Loucy (cell line): ENCODE measurements around the gene CHSY3.

ENCODE experiments used
- H2AFZ ChIP-seq: fragments of 200-600 bp; sonication (generic); 2 replicates; pipeline ENCODE4 v1.6.0; 2016; ENCODE audit warnings: antibody characterized with exemption, mild to moderate bottlenecking, low read length, moderate library complexity
- H3F3A ChIP-seq: fragments of 200-600 bp; 2 replicates; pipeline ENCODE4 v1.6.0; 2016; ENCODE audit warnings: antibody characterized with exemption, low read depth, mild to moderate bottlenecking
- H3K27me3 ChIP-seq: fragments of 200-600 bp; sonication (generic); 2 replicates; pipeline ENCODE4 v1.6.1; 2014; ENCODE audit warnings: low read length, mild to moderate bottlenecking; ENCODE audit not compliant: insufficient read depth, poor library complexity, severe bottlenecking
- H3K36me3 ChIP-seq: fragments of 200-600 bp; sonication (generic); 2 replicates; pipeline ENCODE4 v1.6.1; 2016; ENCODE audit warnings: low read length; ENCODE audit not compliant: insufficient read depth
- H3K4me1 ChIP-seq: fragments of 200-600 bp; sonication (generic); 2 replicates; pipeline ENCODE4 v1.5.1; 2014; ENCODE audit warnings: low read length, mild to moderate bottlenecking; ENCODE audit not compliant: insufficient read depth, poor library complexity, severe bottlenecking
- H3K4me2 ChIP-seq: fragments of 200-600 bp; sonication (generic); 2 replicates; pipeline ENCODE4 v1.6.0; 2014; ENCODE audit warnings: antibody characterized with exemption, low read length, low read depth, mild to moderate bottlenecking; ENCODE audit not compliant: poor library complexity, severe bottlenecking
- H3K4me3 ChIP-seq: fragments of 200-600 bp; sonication (generic); 2 replicates; pipeline ENCODE4 v1.5.1; 2014; ENCODE audit warnings: low read length, mild to moderate bottlenecking, mixed read lengths; ENCODE audit not compliant: poor library complexity, severe bottlenecking
- H3K79me2 ChIP-seq: fragments of 200-600 bp; sonication (generic); 2 replicates; pipeline ENCODE4 v1.6.1; 2014; ENCODE audit warnings: low read length; ENCODE audit not compliant: insufficient read depth
- H3K9ac ChIP-seq: fragments of 200-600 bp; sonication (generic); 2 replicates; pipeline ENCODE4 v1.6.0; 2014; ENCODE audit warnings: mild to moderate bottlenecking, low read depth, low read length, moderate library complexity; ENCODE audit not compliant: poor library complexity, severe bottlenecking
- H3K9me2 ChIP-seq: fragments of 200-600 bp; sonication (generic); replicated peaks from 2 replicates; pipeline ENCODE4 v1.6.1; 2016; ENCODE audit warnings: low read depth, low read length, mixed read lengths
- H3K9me3 ChIP-seq: fragments of 200-600 bp; sonication (generic); 2 replicates; pipeline ENCODE4 v1.6.1; 2014; ENCODE audit warnings: mild to moderate bottlenecking, antibody characterized with exemption, low read length, low read depth; ENCODE audit not compliant: insufficient read depth
- H4K20me1 ChIP-seq: fragments of 200-600 bp; sonication (generic); 2 replicates; pipeline ENCODE4 v1.6.0; 2014; ENCODE audit warnings: antibody characterized with exemption, low read length, mild to moderate bottlenecking; ENCODE audit not compliant: insufficient read depth, poor library complexity, severe bottlenecking
- EZH2phosphoT487 ChIP-seq: fragments of 200-600 bp; IDR thresholded peaks from 2 replicates; pipeline ENCODE4 v1.6.1; 2018; ENCODE audit warnings: antibody characterized with exemption, mild to moderate bottlenecking, moderate library complexity, borderline replicate concordance
- TF ChIP-seq, protein P1 (sequence below): fragments of 200-600 bp; sonication (generic); conservative IDR thresholded peaks from 2 replicates; pipeline ENCODE4 v1.5.1; 2014; ENCODE audit warnings: mild to moderate bottlenecking, antibody characterized with exemption, low read length

The CHSY3 gene

DNA sequence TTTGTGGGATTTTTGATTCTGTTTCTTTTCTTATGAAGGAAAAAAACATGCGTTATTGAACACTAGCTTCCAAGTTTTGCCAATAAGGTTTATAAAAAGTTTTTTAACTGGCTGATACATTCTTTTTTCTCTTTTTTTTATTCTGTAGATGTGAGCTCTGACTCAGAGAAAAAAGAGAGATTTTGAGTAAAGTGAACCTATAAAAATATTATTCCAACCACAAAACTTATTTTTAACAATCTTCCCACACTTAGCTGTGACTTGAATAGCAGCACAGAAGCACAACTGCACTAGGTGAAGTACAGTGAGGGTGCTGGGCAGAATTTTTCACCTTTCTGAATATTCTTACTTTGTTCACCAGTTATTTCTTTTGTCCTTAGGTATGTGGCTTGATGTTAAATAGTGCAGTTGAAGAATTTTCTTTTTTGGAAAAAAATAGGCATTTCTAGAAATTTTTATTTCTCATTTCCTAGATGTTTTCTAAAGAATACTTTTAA, 41.6 kb downstream of the CHSY3 start:
- H3K4me3 ChIP-seq: no peak overlapping the region
- no peaks in the 10 kb centered on the region for H3K9me3 ChIP-seq
- TF ChIP-seq EZH2phosphoT487: no peak
- TF ChIP-seq, protein P1, sequence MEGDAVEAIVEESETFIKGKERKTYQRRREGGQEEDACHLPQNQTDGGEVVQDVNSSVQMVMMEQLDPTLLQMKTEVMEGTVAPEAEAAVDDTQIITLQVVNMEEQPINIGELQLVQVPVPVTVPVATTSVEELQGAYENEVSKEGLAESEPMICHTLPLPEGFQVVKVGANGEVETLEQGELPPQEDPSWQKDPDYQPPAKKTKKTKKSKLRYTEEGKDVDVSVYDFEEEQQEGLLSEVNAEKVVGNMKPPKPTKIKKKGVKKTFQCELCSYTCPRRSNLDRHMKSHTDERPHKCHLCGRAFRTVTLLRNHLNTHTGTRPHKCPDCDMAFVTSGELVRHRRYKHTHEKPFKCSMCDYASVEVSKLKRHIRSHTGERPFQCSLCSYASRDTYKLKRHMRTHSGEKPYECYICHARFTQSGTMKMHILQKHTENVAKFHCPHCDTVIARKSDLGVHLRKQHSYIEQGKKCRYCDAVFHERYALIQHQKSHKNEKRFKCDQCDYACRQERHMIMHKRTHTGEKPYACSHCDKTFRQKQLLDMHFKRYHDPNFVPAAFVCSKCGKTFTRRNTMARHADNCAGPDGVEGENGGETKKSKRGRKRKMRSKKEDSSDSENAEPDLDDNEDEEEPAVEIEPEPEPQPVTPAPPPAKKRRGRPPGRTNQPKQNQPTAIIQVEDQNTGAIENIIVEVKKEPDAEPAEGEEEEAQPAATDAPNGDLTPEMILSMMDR: no peak
- H3K9ac ChIP-seq: no peak overlapping the region
- H2AFZ ChIP-seq: no peak overlapping the region
- H4K20me1 ChIP-seq: no peaks in the 10 kb centered on the region
- H3F3A ChIP-seq: no peaks in the 10 kb centered on the region
- H3K4me2 ChIP-seq: no peak overlapping the region
- H3K4me1 ChIP-seq: no peaks in the 10 kb centered on the region
- H3K9me2 ChIP-seq: no peaks in the 10 kb centered on the region
- H3K36me3 ChIP-seq: no peaks in the 10 kb centered on the region
- no peaks in the 10 kb centered on the region for H3K79me2 ChIP-seq
- H3K27me3 ChIP-seq: no peaks in the 10 kb centered on the region

DNA sequence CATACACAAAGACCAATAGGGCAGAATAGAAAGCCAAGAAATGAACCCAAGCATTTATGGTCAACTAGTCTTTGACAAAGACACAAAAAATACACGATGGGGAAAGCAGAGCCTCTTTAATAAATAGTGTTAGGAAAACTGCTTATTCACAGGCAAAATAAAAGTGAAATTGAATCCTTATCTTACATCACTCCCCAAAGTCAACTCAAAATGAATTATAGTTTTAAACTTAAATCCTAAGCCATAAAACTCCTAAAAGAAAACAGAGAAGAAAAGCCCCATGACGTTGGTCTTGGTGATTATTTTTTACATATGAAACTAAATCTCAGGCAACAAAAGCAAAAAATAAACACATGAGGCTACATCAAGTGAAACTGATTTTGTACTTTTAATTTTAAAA, 46.8 kb downstream of the CHSY3 start:
- Histone ChIP-seq H3K79me2 (no peaks in the 10 kb centered on the region), H3K4me1 (no peaks in the 10 kb centered on the region), H3K36me3 (no peaks in the 10 kb centered on the region), H3K4me3 (no peak overlapping the region), H3K9ac (no peak overlapping the region), H3F3A (no peaks in the 10 kb centered on the region), H4K20me1 (no peaks in the 10 kb centered on the region), H3K9me2 (no peaks in the 10 kb centered on the region), H2AFZ (no peak overlapping the region), H3K9me3 (no peaks in the 10 kb centered on the region), H3K4me2 (no peak overlapping the region), H3K27me3 (no peaks in the 10 kb centered on the region)
- TF ChIP-seq, protein P1: no peak
- TF ChIP-seq EZH2phosphoT487: no peak

DNA sequence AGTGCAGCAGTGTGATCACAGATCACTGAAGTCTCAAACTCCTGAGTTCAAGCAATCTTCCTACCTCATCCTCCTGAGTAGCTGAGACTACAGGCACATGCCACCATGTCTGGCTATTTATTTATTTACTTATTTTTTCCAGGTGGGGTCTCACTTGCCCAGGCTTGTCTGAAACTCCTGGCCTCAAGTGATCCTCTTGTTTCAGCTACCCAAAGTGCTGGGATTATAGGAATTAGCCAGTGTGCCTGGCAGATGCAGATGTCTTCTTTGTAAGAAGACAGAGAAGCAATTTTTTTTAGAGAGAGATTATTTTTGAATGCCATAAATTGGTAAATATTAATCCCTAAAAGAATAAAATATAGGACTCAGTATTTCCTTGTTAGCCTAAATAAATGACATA, 54.3 kb downstream of the CHSY3 start:
- H3K4me1 ChIP-seq: no peaks in the 10 kb centered on the region
- H3F3A ChIP-seq: no peaks in the 10 kb centered on the region
- no peaks in the 10 kb centered on the region for H4K20me1 ChIP-seq
- no peaks in the 10 kb centered on the region for H3K36me3 ChIP-seq
- no peaks in the 10 kb centered on the region for H3K79me2 ChIP-seq
- H3K4me2 ChIP-seq: no peak overlapping the region
- no peak overlapping the region for H3K9ac ChIP-seq
- H2AFZ ChIP-seq: no peak overlapping the region
- no peaks in the 10 kb centered on the region for H3K27me3 ChIP-seq
- no peak for TF ChIP-seq EZH2phosphoT487
- TF ChIP-seq, protein P1: no peak
- no peaks in the 10 kb centered on the region for H3K9me2 ChIP-seq
- H3K4me3 ChIP-seq: no peak overlapping the region
- no peaks in the 10 kb centered on the region for H3K9me3 ChIP-seq
